Measurements from ENCODE around the gene RFWD3.
A peak's percentile ranks its signal among the peaks of the same experiment; 100 is the strongest.

RFWD3 gene

DNA sequence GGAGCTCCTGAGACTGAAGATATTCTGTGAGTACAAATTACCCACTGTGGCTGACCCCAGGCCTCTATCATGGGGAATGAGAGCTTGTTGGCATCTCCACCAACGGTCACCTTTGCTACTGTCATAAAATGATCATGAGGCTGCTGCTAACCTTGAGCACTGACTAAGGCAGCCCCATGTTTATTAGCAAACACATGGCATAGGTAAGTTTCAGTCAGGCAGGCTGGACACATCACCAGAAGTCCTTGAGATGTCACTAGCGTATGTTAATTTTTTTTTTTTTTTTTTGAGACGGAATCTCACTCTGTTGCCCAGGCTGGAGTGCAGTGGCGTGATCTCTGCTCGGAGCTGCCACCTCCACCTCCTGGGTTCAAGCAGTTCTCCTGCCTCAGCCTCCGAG, 58.3 kb downstream of the RFWD3 start:
- H3K36me3 ChIP-seq (ENCODE audit: insufficient read depth, low read length), result no peaks in the 10 kb centered on the region
- H3K9me2 ChIP-seq (ENCODE audit: low read depth, low read length), result no peaks in the 10 kb centered on the region
- H3K4me1 ChIP-seq (ENCODE audit: insufficient read depth, low read length, severe bottlenecking), result peaks cover 29% of the 10 kb centered on the region
- H3K27me3 ChIP-seq (ENCODE audit: insufficient read depth, low read length), result no peaks in the 10 kb centered on the region
- H3K4me2 ChIP-seq (ENCODE audit: low read length), result no peak overlapping the region
- no peak for TF ChIP-seq EZH2 (IDR thresholded peaks at IDR 0.05; ENCODE audit: borderline replicate concordance, low read length)
- TF ChIP-seq, protein P1, sequence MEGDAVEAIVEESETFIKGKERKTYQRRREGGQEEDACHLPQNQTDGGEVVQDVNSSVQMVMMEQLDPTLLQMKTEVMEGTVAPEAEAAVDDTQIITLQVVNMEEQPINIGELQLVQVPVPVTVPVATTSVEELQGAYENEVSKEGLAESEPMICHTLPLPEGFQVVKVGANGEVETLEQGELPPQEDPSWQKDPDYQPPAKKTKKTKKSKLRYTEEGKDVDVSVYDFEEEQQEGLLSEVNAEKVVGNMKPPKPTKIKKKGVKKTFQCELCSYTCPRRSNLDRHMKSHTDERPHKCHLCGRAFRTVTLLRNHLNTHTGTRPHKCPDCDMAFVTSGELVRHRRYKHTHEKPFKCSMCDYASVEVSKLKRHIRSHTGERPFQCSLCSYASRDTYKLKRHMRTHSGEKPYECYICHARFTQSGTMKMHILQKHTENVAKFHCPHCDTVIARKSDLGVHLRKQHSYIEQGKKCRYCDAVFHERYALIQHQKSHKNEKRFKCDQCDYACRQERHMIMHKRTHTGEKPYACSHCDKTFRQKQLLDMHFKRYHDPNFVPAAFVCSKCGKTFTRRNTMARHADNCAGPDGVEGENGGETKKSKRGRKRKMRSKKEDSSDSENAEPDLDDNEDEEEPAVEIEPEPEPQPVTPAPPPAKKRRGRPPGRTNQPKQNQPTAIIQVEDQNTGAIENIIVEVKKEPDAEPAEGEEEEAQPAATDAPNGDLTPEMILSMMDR (IDR thresholded peaks at IDR 0.05; ENCODE audit: low read length), result no peak
- H4K20me1 ChIP-seq (ENCODE audit: insufficient read depth, low read length), result no peaks in the 10 kb centered on the region
- H3K27ac ChIP-seq (ENCODE audit: low read depth, low read length, poor library complexity, severe bottlenecking), result no peak overlapping the region
- H2AFZ ChIP-seq (ENCODE audit: low read length), result no peak overlapping the region
- no peaks in the 10 kb centered on the region for H3F3A ChIP-seq (ENCODE audit: insufficient read depth, low read length)
- H3K79me2 ChIP-seq (ENCODE audit: insufficient read depth, low read length), result peaks cover 31% of the 10 kb centered on the region
- H3K9ac ChIP-seq (ENCODE audit: low read length), result no peak overlapping the region
- no peak overlapping the region for H3K4me3 ChIP-seq (ENCODE audit: low read depth, low read length, poor library complexity, severe bottlenecking)
- no peaks in the 10 kb centered on the region for H3K9me3 ChIP-seq (ENCODE audit: low read length)

DNA sequence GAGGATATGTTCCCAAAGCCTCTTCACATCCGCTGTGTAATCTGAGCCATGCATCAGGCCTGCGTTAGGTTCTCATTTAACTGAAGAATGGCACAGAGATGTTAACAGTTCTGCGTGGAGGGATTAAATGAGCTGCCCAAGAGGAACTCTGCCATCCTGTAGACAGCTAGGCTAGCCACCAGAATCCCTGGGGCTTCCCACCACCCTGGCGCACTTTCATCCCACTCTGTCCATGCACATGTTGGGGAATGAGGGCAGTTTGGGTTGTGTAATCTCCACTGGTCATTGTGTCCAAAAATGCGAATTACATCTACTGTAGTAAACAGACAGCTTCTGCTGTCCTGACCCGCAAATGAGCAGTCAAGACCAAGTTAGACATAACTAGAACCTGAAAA, 58.7 kb downstream of the RFWD3 start:
- Histone ChIP-seq H3K9me2 (ENCODE audit: low read depth, low read length) (no peaks in the 10 kb centered on the region), H3K36me3 (ENCODE audit: insufficient read depth, low read length) (no peaks in the 10 kb centered on the region), H3K4me3 (ENCODE audit: low read depth, low read length, poor library complexity, severe bottlenecking) (no peak overlapping the region), H3K27me3 (ENCODE audit: insufficient read depth, low read length) (no peaks in the 10 kb centered on the region), H3K79me2 (ENCODE audit: insufficient read depth, low read length) (peaks cover 33% of the 10 kb centered on the region), H3K9ac (ENCODE audit: low read length) (no peak overlapping the region), H4K20me1 (ENCODE audit: insufficient read depth, low read length) (no peaks in the 10 kb centered on the region), H3K9me3 (ENCODE audit: low read length) (no peaks in the 10 kb centered on the region), H3K4me1 (ENCODE audit: insufficient read depth, low read length, severe bottlenecking) (peaks cover 29% of the 10 kb centered on the region), H3K27ac (ENCODE audit: low read depth, low read length, poor library complexity, severe bottlenecking) (no peak overlapping the region), H3K4me2 (ENCODE audit: low read length) (no peak overlapping the region), H2AFZ (ENCODE audit: low read length) (no peak overlapping the region), H3F3A (ENCODE audit: insufficient read depth, low read length) (no peaks in the 10 kb centered on the region)
- TF ChIP-seq, protein P1 (IDR thresholded peaks at IDR 0.05; ENCODE audit: low read length), result no peak
- no peak for TF ChIP-seq EZH2 (IDR thresholded peaks at IDR 0.05; ENCODE audit: borderline replicate concordance, low read length)

DNA sequence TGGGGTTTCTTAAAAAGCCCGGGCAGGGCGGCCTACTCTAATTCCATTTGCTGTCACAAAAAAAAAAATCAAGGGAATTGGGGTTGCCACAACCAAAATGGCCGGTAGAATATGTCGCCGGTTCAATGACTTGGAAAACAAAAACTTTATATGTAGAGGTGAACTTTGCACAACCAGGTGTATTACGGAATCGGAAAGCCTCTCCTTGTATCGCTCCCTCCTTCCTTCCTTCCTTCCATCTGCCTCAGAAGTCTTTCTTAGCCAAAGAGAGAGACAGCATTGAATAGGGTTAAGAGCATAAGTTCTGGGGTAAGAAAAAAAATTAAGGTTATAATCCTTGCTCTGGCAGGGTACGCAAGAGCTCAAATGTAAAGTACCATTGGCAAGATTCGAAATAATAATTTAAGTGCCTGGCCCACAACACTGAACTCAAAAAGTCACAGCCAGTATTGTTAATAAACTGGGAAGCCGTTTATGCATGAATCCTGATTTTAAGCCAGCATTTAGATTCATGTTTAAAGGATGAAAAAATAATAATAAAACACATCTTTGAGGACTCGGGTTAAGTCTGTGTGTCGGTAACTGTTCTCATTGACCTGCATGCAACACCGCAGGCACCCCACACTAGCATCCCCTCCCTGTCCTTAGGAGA, 59.2 kb downstream of the RFWD3 start:
- H3K27ac ChIP-seq (ENCODE audit: low read depth, low read length, poor library complexity, severe bottlenecking), result no peak overlapping the region
- H3K9me3 ChIP-seq (ENCODE audit: low read length), result no peaks in the 10 kb centered on the region

More for the DNA sequence above, 59.2 kb downstream of the RFWD3 start:
- Histone ChIP-seq H3K79me2 (ENCODE audit: insufficient read depth, low read length) (peaks cover 33% of the 10 kb centered on the region), H3K4me1 (ENCODE audit: insufficient read depth, low read length, severe bottlenecking) (peaks cover 29% of the 10 kb centered on the region), H3K9me2 (ENCODE audit: low read depth, low read length) (no peaks in the 10 kb centered on the region), H3K4me3 (ENCODE audit: low read depth, low read length, poor library complexity, severe bottlenecking) (peak overlapping the region; percentile 75), H3K36me3 (ENCODE audit: insufficient read depth, low read length) (no peaks in the 10 kb centered on the region), H4K20me1 (ENCODE audit: insufficient read depth, low read length) (no peaks in the 10 kb centered on the region), H2AFZ (ENCODE audit: low read length) (peak overlapping the region; percentile 21; the same call in 1 of the 2 replicates), H3F3A (ENCODE audit: insufficient read depth, low read length) (no peaks in the 10 kb centered on the region), H3K9ac (ENCODE audit: low read length) (peak overlapping the region; percentile 87), H3K27me3 (ENCODE audit: insufficient read depth, low read length) (no peaks in the 10 kb centered on the region), H3K4me2 (ENCODE audit: low read length) (peak overlapping the region; percentile 75)
- no peak for TF ChIP-seq EZH2 (IDR thresholded peaks at IDR 0.05; ENCODE audit: borderline replicate concordance, low read length)
- TF ChIP-seq, protein P1 (IDR thresholded peaks at IDR 0.05; ENCODE audit: low read length), result no peak
